Measurements from ENCODE around the gene TAS2R19.

DNA sequence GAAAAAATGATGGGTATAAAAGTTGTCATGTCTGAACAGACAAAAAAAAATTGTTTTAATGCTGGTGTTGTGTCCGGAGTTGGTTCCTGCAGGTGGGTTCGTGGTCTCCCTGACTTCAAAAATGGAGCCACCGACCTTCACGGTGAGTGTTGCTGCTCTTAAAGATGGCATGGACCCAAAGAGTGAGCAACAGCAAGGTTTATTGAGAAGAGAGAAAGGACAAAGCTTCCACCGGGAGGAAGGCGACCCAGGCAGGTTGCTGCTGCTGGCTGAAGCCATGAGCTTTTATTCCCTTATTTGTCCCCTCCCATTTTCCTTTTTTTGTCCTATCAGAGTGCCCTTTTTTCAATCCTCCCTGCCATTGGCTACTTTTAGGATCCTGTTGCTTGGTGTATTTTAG is 8.9 kb upstream of the TAS2R19 start, which contains the start of gene TAS2R31:
- TF ChIP-seq, protein P1, sequence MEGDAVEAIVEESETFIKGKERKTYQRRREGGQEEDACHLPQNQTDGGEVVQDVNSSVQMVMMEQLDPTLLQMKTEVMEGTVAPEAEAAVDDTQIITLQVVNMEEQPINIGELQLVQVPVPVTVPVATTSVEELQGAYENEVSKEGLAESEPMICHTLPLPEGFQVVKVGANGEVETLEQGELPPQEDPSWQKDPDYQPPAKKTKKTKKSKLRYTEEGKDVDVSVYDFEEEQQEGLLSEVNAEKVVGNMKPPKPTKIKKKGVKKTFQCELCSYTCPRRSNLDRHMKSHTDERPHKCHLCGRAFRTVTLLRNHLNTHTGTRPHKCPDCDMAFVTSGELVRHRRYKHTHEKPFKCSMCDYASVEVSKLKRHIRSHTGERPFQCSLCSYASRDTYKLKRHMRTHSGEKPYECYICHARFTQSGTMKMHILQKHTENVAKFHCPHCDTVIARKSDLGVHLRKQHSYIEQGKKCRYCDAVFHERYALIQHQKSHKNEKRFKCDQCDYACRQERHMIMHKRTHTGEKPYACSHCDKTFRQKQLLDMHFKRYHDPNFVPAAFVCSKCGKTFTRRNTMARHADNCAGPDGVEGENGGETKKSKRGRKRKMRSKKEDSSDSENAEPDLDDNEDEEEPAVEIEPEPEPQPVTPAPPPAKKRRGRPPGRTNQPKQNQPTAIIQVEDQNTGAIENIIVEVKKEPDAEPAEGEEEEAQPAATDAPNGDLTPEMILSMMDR (IDR thresholded peaks at IDR 0.05): no peak
- no peak for TF ChIP-seq POLR2A (IDR thresholded peaks at IDR 0.05)
